Activated naive CD4-positive, alpha-beta T cell (primary cell): ENCODE results near the gene COG1.
"Not testable (repeated sequence)": the region's sequence is repeated elsewhere in the genome, so short reads cannot be mapped to it uniquely, and the experiment has no call there.

Experiments used
- DNase-seq, 4 experiments: peaks; one replicate each; lab custom pipeline; 2025; lab: John Stamatoyannopoulos, UW

The COG1 gene

DNA sequence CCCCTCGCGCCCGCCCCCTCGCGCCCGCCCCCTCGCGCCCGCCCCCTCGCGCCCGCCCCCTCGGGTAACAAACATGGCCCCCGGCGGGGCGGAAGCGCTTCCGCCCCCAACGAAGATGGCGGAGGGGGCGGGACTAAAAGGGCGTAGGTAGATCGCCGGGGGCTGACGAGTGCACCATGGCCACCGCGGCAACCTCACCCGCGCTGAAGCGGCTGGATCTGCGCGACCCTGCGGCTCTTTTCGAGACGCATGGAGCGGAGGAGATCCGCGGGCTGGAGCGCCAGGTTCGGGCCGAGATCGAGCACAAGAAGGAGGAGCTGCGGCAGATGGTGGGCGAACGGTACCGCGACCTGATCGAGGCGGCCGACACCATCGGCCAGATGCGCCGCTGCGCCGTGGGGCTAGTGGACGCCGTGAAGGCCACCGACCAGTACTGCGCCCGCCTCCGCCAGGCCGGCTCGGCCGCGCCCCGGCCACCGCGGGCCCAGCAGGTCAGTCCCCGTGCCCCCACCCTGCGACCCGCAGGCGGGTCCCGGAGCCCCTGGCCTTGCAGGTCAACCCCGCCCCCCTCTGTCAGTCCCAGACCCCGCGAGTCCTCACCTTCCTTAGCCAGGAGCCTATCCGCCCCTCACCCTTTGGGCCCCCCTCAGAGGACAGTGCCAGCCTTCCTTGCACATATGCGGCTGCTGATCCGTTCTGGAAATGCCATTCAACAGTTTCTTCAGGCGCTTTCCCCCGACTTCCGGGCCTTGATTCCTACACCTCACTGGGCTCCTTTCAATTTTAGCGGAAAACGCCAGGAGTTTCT, at the start of gene COG1:
Gene COG1 (plus strand): TSS at position 162 of the 808 bp plus-strand sequence. CDS start 15 bp downstream, at position 177.
- DNase-seq = peak; percentile 50 to 75 (median 70)

DNA sequence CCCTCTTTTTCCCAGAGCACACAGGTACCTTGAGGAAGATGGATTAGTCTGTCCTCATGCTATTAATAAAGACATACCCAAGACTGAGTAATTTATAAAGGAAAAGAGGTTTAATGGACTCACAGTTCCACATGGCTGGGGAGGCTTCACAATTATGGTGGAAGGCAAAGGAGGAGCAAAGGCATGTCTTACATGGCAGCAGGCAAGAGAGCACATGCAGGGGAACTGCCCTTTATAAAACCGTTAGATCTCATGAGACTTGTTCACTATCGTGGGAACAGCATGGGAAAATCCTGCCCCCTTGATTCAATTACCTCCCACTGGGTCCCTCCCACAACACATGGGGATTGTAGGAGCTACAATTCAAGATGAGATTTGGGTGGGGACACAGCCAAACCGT, 48.6 kb upstream of the COG1 start:
- not testable (repeated sequence) for DNase-seq

- DNase-seq = no peak
Measured at GRCh38 chr17:73145641-73146040, 47.2 kb upstream of the COG1 start.

DNA sequence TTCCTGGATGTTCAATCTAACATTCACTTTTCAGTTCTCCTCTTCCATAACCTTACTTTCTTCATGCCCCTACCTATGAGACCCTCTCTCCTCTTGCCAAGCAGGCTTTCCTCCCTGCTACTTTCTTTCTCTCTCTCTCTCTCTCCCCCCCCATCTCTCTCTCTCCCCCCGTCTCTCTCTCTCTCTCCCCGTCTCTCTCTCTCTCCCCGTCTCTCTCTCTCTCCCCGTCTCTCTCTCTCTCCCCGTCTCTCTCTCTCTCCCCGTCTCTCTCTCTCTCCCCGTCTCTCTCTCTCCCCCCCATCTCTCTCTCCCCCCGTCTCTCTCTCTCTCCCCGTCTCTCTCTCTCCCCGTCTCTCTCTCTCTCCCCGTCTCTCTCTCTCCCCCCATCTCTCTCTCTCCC, 45.1 kb upstream of the COG1 start:
- not testable (repeated sequence) for DNase-seq

DNA sequence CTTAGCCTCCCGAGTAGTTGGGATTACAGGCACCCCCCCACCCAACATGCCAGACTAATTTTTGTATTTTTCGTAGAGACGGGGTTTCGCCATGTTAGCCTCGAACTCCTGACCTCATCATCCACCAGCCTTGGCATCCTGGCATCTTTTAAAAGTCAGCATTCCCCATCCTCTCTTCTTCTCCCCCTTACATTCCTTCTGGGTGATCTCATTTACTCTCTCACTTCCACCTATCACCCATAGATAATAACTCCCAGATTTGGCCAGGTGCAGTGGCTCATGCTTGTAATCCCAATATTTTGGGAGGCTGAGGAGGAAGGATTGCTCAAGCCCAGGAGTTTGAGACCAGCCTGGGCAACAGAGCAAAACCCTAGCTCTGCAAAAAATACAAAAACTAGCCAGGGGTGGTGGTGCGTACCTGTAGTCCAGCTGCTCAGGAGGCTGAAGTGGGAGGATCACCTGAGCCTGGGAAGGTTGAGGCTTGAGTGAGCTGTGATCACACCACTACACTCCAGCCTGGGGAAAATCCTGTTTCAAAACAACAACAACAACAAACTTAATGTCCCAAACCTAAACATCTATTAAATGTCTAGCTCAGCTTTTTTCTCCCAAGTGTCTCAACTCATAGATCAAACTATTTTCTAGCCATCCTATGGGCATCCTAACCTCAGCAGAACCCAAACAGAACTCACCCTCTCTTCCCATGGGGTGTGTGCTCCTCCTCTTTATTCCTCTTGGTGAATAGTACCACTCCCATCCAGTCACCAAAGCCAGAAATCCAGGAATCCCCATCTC, 44.1 kb upstream of the COG1 start:
- no peak for DNase-seq

- DNase-seq = not testable (repeated sequence)
Measured at GRCh38 chr17:73150622-73151300, 42.1 kb upstream of the COG1 start.

DNA sequence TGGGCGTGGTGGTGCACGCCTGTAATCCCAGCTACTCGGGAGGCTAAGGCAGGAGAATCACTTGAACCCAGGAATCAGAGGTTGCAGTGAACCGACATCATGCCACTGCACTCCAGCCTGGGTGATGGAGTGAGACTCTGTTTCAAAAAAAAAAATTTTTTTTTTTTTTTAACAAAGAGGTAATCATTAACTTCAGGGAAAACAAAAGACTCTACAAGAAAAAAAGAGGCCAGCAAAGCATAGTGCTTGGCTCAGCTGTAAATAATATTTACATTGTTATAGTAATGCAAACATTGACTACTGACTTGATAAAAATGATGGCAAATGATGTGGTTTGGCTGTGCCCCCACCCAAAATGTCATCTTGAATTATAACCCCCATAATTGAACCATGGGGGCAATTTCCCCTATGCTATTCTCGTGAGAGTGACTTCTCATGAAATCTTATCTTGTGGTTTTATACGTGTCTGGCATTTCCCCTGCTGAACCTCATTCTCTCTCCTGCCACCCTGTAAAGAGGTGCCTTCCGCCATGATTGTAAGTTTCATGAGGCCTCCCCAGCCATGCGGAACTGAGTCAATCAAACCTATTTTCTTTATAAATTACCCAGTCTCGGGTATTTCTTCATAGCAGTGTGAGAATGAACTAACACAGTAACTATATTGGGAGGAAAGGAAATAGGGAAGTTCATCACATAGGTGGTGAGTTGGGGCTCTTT, 40.8 kb upstream of the COG1 start:
- no peak for DNase-seq

GRCh38 chr17:73155410-73156165, 37.3 kb upstream of the COG1 start:
- DNase-seq = no peak

- DNase-seq = peak in 2 of 4 experiments; percentile 20 to 40
Measured at GRCh38 chr17:73156166-73156840, 36.6 kb upstream of the COG1 start.

DNA sequence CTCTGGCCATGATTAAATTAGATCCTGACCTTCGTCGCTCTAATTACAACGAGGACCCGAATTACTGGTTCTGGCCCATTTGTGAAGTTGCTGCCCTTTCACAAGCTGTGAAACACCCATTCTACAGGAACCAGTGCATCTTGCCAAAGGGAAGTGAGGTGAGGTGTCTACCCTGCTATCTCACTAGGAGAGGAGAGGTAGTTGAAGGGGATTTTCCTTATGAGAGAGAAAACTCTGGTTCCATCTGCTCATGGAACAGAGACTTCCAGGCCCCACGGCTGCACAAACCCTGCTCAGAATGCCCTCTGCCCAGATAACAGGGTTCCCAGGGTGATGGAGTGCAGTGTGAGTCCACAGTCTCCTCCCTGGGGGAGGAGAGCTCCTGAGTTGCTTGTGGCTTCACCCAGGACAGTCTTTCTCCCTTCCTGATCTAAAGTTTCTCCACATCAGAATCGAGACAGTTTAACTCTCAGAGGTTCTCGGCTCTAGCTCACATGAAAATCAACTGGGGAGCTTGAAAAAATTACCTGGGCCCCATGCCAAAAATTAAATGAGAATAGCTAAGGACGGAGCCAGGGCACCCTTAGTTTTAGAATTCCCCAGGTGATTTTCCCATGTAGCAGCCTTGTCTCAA, 35.9 kb upstream of the COG1 start:
- no peak for DNase-seq

GRCh38 chr17:73157521-73157890, 35.3 kb upstream of the COG1 start:
- DNase-seq = no peak

DNA sequence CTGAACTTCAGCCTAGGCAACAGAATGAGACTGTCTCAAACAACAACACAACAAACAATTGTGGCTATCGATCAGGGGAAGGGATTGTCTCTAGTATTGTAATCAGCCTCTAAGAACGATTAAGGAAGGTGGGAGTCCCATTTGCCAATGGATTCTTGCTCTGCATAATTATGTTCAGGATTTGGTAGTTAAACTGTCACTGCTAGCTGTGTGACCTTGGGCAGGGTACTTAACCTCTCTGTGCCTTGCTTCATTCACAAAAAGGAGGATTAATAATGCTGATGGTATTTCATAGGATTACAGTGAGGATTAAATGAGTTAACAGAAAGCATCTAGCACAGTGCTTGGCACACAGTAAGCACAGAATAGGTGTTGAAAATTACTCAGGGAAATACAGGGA, 34.7 kb upstream of the COG1 start:
- DNase-seq = no peak

GRCh38 chr17:73160980-73161630, 31.8 kb upstream of the COG1 start:
- DNase-seq = no peak

- DNase-seq = no peak
Measured at GRCh38 chr17:73163043-73163442, 29.8 kb upstream of the COG1 start.

DNA sequence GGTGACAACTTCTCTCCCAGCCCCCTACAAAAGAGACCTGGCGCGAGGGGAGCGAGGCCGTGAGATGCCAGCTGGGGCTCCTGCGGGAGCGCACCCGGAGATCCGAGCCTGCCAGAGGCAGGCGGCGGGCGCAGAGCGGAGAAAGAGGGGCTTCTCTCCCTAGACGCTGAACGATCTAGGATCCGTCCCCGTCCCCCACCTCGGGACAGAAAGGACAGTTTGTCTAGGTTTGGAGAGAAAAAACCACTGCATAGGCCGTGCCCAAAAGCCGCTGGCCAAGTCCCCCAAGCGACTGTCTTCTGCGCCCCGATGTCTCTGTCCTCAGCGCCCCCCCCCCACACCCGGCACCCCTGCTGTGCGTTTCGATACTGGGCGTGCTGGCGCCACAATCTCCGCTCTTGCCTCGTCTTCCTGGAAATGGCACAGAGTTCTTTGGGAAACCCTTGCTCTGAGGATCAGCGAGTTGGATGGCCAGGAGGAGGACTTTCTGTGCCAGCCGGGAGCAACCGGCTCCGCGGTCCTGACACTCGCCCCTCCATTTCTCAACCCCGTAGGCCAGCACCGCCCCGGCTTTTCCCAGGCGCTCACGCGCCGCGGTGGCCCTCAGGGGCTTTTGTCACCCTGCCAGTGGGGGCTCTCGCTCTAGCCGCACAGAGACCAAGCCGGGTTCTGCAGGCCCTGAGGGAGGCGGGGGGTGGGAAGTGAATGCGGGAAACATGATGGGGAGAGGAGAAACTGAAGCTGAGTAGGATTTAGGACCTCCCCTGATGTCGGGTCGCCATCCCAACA, 27.0 kb upstream of the COG1 start:
- no peak for DNase-seq

- no peak for DNase-seq
Measured at GRCh38 chr17:73166731-73167581, 25.9 kb upstream of the COG1 start.

DNA sequence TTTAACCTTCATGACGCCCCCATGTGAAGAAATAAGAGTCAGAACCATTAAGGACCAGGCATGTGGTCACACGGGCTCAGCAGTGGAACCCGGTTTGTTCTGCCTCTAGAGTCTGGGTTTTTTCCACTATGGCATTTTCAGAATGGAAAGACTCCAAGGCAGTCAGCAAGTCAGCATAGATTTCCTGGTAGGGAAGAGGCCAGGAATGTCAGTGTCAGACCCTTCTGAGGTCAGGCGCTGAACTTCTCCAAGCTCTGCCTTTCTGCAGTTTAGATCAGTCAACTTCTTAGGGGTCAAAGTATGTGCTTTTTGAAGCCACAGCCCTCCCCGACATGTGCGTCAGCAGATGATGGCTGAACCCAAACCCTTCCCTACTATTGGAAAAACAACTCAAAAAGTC, 24.2 kb upstream of the COG1 start:
- DNase-seq = no peak

- DNase-seq = no peak
Measured at GRCh38 chr17:73170324-73170723, 22.5 kb upstream of the COG1 start.
